Fibroblast of skin of left biceps (primary cell): Measurements from ENCODE around the gene CBX8.

Source experiments
- DNase-seq, 2 experiments: peaks; one replicate each; pipeline ENCODE4 v3.0.0-alpha.2; 2013; ENCODE audit warnings: low read depth in 2 of 2

Gene CBX8

DNA sequence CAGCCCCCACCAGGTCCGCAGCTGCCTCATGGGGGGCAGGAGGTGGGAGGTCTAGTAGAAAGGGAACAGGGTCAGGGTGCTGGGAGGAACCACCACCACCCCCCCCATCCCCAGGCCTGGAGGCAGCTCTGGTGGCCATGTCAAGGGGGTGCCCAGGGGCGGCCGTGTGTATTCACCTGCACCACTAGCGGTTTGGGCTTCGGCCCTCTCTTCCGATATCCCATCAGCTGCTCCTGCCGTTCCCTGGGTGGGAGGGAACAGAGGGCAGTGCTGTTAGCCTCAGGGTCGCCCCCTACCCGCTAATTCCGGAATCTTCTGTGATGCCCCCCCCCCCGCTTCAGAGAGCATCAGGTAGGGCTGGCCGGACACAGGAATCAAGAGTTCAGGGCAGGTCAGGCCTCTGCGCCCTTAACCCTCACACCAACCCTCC lies 38.6 kb upstream of the CBX8 start:
- no peak for DNase-seq

DNA sequence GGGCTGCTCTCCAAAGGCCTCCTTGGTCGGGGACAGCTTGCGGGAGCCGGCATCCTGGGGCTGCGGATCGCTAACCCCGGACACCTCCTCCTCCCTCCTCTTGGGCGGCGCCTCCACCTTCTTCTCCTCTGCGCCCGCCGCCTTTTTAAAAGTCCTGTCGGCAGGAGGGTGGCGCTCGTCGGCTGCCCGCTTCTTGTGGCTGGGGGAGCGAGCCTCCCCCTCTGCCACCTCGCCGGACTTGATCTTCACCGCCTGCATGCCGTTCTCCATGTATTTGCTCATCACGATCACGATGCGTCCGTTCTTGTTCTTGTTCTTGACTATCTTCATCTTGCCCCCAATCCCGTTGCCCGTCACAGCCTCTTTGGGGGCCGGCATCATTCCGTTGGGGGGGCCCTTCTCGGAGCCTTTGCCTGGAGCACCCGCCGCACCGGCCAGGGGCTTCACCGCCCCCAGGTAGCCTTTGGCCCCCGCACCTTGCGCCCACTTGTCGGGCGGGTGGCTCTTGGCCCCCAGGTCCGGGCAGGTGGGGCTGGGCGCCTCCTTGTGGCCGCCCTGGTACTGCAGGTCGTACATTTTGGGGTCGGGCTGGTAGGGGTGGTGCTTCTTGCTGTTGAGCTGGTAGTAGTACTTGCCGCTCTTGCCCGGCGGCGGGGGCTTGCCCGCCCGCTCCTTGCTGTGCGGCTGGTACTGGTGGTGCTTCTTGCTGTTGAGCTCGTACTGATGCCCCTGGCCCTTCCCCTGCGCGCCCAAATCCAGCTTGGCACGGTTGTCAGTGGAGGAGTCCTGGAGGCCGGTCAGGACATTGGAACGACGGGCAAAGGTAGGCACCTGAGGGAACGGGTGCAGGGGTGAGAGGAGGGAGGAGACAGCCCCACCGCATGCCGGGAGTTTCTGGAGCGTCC lies 37.9 kb upstream of the CBX8 start:
- DNase-seq = no peak

DNA sequence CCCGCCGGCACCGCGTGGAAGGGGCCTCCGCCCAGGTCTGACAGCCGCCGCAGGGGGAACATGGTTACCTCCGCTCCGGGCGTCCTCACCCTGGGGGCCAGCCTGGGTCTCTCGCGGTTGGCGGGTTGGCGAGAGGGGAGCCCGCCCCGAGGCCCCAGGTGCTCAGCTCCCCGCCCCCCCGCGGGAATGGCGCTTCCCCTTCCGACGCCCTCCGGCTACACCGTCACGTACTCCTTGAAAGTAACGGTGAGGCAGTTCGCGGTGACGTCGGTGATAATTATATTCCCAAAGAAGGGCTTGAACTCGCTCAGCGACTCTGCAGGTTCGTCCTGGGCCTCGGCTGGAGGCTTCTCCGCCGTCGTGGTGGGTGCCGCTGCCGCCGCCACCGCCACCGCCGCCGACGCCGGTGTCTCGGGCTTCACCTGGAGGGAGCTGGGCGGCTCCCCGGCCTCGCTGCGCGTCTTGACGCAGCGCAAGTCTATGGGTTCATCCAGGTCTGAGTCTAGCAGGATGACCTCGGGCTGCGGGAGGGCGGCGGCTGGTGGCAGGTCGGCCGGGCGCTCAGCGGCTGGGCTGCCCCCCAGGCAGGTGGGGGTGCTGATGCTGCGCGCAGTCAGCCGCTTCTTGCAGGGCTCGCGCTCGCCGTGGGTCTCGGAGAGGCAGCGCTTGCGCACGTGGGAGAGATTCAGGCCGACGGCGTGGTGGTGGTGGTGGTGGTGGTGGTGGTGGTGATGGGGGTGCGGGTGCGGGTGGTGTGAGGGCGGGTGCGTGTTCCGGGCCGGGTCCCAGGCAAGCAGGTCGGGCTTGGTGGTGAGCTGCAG lies 37.1 kb upstream of the CBX8 start:
- DNase-seq = no peak

DNA sequence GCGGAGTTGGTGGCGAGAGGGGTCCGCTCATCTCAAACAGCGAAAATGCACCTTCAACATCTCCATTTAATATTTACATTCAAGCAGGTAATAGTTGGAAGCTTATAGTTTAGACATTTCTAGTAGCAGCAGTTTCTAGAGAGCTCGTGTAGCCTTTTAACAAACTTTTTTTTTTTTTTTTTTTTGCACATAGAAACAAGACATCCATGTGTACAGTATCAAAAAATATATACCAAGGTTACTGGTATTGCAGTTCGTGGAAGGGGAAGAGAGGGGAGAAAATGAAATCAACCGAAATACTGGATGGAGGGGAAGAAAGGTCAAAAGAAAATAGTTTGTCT lies 36.2 kb upstream of the CBX8 start:
- DNase-seq = no peak

DNA sequence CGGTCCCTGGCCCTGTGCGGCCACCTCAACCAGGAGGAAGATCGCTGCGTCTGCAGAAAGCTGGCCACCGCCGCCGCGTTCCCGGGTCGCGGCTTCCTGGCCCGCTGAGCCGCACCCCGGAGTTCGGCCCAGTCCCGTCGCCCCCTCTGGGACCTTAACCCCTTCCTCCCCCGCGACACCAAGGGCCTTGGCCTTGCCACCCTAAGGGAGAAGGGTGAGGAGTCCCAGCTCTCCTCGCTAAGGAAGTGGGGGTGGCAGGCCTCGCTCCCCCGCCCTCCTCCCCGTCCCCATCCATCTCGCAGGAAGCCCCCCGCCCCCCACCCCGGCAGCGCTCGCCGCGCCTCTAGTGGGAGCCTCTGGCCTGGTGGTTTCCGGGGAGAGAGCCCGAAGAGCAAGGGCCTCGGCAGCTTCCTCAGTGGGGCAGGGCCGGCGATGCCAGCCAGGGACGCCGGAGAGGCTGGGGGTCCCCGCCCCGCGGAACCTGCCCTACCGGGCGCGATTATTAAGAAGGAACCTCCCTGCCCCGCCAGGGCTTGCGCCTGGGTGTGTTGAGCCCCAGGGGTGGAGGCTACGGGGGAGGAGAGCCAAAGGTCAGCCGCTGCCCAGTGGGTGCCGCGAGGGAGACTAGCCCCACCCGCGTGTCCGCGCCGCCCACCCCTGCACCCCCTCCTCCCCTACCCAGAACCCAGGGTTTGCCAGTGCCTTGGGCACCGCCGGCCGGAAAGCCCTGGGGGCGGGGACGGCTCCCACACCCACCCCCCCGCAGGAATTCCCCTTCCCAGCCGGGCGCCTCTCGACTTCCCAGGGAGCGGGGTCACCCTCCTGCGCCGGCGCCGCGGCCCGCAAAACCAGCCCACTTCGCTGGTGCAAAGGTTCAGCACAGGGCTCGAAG lies 35.6 kb upstream of the CBX8 start:
- no peak for DNase-seq

DNA sequence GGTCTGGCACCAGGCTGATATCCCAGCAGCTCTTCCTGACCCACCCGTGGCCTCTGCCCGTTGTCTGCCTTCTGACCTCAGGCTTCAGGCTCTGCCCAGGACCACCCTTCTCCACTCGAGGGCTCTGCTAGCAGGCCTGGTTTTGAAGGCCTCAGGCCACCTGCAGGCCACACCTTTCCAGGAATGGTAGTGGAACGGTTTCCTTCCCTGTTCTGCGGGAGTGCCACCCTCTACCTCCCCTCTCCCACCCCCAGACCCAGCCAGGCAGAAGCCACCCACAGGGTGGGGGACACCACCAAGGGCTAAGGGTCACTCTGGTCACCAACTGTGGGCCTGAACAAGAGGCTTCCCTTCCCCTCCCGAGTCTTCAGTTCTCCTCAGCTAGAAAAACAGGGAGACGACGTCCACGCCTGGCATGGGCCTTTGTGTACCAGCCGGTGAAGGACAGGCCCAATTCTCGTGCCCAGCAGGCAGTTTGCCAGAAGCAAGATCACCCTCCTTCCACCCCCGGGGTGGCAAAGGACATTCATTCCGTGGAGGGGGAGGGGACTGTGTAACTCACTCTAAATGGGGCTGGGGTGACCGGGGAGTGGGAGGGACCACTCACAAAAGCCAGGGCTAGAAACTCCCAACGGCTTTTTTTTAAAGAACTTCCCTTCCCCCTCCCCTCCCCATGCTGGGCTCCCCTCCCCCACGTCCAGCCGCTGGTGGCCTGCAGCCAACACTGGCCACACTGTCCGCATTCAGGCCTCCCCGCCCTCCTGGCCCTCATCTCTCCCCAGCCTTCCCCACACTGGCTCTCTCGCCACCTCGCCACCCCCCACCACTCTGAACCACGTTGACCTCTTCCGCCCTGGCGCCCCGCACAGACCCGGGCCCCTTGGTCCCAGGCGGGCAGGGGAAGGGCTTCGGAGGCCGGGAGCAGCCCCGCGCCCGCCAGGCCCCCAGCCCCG lies 34.7 kb upstream of the CBX8 start:
- no peak for DNase-seq

DNA sequence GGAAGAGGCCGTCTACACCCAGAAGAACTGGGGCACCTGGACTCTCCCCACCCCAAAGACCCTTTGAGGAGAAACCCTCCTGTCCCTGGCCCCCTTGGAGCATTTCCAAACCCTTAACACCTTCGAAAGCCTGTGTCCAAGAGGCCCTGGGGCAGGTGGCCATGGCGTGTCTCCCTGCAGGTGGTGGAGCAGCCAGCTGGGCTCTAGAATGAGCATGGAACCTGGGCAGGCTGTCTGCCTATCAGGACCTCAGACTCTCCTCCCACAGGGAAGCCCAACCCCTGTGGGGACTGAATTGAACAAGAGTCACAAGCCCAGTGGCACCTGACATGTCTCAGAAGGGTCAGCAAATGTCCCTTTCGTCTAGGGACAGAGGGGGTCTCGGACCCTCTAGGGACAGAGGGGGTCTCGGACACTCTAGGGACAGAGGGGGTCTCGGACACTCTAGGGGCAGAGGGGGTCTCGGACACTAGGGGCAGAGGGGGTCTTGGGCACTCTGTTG lies 33.9 kb upstream of the CBX8 start:
- no peak for DNase-seq

DNA sequence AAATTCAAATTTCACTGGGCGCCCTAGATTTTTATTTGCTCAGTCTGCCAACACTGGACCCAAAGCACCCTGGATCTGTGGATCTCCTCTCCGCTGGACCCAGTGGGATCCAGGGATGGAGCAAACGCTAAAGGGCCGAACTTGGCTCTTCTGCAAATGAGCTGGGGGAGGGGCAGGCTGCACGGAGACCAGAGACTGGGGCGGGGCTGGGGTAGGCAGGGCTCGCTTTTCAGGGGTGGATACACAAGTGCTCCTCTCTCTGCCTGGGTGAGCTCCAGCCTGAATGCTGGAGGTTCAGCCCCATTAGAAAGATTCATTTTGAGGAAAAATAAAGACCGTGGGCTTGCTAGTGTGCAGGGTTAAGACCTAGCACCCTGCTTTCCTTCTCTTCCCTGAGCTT lies 33.4 kb upstream of the CBX8 start:
- DNase-seq = no peak

DNA sequence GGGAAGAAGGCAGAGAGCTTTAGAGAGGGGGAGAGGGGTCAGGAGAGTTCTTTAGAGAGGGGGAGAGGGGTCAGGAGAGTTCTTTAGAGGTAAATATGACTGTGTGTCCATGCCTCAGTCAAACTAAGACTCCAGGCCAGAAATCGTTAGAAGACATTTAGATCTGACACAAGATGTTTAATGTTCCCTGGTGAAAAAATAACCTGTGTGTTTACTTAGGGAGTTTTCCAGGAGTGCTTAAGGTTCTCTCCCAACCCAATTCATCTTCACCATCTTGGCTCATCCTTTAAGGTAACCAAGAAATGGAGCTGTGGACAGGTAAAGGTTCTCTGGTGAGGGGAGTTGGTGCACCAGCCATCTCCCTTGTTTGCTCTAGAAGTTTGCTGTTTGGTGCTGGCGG lies 32.6 kb upstream of the CBX8 start:
- no peak for DNase-seq

DNA sequence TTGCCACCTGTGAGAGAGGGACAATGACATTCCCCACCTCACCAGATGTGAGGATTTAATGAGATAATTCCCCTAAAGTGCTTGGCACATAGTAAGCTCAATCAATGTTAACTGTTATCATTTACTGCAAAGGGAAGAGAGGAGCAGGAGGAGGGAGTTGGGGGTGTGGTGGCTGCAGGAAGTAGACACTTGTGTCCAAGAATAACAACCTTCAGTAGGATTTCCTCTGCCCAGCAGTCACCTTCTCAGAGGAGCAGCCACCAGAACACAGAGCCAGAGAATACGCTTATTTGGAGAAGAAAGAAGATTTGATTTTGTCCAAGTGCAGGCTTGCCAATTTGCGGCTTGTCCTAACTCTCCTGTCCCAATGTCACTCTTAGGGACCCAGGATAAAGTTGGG lies 32.1 kb upstream of the CBX8 start:
- no peak for DNase-seq

DNA sequence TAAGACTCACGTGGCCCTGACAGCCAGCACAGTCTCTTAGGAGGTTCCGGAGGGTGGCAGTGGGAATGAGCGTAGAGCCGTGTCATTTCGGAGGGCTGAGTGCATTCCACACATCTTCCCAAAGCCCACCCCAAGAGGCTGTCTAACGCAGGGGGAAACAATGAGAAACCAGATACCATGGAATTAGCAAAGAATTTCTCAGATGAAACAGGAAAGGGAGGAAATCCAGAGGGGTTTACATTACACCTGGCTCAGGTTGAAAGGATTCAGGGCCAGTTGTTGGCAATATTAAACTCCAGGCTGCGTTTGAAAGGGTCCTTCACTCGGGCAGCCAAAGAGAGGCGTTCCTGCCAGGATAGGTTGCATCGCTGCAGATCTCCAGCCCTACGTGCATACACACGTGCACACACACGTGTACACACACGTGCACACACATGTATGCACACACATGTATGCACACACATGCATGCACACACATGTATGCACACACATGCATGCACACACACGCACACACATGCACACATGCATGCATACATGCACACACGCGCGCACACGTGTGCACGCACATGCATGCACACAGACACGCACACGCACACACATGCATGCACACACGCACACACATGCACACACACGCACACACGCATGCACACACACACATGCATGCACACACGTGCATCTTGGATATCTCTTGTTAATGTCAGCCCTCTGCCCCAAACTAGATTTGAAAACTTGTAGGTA lies 30.1 kb upstream of the CBX8 start:
- no peak for DNase-seq

DNA sequence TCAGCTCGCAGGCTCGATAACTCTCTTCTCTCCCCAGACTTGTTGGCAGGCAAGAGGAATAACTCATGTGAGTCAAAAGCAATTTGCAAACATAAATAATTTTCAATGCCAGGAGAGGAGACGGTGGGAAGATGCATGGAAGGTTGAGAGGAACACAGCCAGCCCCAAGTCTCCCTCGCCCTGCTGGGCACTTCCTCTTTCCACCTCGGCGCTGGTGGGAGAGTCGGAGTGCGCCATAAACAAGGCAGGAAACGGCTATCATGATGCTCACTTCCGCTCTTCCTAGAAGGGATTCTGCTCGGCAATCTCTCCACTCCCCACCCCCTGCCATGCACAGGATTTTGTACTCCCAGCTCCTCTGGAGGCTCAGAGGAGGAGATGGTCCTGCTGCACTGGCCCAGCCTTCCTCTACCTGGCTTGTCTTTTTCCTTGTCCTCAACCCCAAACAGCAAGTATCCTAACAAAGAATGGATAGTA lies 29.4 kb upstream of the CBX8 start:
- no peak for DNase-seq

DNA sequence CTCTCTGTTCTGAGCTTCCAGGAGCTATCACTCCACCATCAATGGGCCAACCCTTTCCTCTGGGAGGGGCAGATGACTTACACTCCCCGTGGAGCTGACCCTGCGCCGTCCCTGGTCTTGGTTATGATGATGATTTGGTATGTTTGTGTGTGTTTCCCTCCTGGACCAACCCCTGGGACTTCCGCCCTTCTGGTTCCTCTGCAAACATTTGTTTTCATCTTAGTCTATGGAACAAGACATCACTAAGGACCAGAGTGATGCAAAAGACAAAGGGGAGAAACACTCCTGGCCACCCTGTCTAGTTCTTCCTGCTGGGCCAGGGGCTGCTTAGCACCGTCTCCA lies 28.7 kb upstream of the CBX8 start:
- no peak for DNase-seq

DNA sequence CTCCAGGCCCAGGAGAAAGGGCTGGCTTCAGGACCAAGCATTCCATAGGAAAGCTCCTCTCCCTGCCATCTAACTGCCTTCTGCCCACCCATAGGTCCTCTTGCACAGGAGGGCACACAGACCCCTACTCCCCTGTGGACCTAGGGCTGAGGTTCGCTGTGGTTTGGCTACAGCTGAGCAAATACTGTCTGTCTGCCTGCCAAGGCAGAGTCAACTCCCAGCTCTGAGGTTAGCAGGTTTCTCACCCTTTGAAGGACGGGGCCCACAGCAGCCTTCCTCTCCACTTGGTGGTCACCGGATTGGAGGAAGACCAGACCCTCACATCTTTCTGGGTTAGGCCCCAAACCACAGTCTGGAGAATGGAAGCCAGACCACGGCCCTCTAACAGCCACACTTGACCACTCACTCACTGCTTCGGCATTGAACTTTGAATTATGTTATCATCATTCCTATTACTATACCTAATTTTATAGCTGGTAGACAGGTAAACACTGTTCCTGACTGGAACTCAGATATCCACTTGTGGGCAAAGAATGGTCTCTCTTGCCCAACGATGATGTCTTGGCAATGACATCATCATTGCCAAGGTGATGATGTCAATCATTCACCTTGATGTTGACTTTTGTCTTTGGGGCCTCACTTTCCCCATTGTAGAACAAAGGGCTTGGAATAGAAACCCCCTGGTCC lies 28.2 kb upstream of the CBX8 start:
- DNase-seq = no peak

DNA sequence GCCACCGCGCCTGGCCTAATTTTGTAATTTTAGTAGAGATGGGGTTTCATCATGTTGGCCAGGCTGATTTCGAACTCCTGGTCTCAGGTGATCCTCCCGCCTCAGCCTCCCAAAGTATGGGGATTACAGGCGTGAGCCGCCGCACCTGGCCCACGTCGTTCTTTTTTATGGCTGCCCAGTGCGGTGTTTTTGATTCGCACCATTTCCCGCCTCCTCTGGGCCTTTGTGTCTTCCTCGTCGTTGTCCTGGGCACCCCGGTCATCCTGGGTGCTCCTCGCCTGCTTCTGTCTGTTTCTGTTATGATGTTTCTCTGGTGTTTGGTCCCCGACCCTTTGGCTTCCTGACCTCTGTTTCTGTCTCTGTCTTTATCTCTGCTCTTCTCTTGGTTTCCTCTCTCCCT lies 27.4 kb upstream of the CBX8 start:
- no peak for DNase-seq

DNA sequence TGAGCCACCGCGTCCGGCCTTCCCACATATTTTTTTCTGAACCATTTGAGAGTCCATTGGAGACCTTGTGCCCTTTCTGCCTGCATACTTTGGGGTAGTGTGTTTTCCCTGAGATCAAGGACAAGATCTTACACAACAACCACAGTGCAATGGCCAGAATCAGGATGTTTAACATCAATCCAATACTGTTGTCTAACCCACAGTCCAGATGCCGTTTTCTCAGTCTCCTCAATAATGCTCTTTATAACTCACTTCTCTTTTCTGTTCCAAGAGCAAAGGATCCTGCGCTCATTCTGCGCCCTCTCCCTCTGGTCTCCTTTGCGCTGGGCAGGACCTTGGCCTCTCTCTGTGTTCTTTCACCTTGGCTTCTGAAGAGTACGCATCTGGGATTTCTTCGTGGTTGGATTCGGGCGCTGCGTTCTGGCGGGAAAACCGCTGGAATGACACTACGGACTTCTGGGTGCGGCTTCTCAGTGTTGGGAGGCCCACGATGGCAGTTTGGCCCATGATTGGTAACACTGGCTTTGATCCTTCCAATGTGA lies 25.8 kb upstream of the CBX8 start:
- no peak for DNase-seq

DNA sequence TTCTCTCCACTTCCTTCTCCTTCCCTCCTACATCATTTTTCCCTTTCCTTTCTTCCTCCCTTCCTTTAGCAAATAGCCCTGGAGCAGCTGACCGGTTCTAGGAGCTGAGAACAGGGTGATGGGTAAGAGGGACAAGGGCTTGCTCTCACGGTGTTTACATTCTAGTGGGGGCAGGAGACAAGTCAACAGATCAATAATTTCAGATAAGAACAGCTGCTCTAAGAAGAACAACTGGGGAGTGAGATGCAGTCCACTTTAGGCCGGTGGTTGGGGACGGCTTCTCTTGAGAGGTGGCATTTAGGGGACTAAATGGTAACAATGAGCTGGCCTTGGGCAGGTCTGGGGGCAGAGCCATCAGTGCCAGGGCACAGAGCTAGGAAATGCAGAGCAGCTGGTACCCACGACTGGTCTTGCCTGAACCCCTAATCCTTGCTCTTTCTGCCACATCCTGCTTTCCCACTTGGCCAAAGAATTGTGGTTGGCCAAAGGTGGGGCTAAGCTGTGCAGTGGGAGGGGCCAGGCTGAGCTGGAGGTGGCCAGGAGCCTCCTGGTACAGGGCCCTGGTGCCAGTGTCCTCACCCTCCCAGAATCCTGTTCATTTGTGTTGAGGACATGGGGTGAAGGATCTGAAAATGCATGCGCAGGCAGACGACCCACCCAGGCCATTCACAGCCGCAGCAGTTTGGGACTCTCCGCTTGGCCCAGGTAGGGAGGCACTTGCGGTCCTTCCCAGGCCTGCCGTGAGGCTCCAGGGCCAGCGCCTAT lies 24.6 kb upstream of the CBX8 start:
- DNase-seq = no peak

DNA sequence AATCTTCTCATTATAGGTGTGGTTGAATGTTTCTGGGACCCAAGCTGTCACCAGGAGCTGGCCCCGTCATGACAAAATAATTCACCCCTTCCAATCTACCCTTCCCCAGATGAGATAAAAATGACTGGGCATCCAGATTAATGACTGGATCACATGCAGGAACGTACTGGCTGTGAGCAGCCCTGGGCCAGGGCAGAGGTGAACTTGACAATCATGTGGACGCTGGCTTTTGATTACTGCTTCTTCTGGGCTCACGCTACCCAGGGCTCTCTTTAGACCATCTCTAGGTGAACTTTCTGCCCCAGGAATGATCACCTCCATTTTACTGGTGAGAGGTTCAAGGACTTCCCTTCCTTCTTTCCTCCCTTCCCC lies 24.1 kb upstream of the CBX8 start:
- no peak for DNase-seq
